Measurements from ENCODE around the gene PTPRN2.
"Not testable (repeated sequence)": the region's sequence is repeated elsewhere in the genome, so short reads cannot be mapped to it uniquely, and the experiment has no call there.

PTPRN2 gene

GRCh38 chr7:157737151-157738065 is 850.2 kb downstream of the PTPRN2 start:
- H3K9me3 Mint-ChIP-seq, result no peaks in the 10 kb centered on the region
- H3K36me3 Mint-ChIP-seq, result no peaks in the 10 kb centered on the region
- peaks cover 32% of the 10 kb centered on the region for H3K27me3 Mint-ChIP-seq
- CTCF ChIA-PET, result no interaction called here
- no peak for DNase-seq
- no peaks in the 10 kb centered on the region for H3K4me1 Mint-ChIP-seq
- no peak overlapping the region for H3K27ac Mint-ChIP-seq
- H3K4me3 Mint-ChIP-seq, result no peak overlapping the region

- CTCF ChIA-PET, result no interaction called here
- no peaks in the 10 kb centered on the region for H3K9me3 Mint-ChIP-seq
Observed at GRCh38 chr7:157736341-157736740, 851.3 kb downstream of the PTPRN2 start.

DNA sequence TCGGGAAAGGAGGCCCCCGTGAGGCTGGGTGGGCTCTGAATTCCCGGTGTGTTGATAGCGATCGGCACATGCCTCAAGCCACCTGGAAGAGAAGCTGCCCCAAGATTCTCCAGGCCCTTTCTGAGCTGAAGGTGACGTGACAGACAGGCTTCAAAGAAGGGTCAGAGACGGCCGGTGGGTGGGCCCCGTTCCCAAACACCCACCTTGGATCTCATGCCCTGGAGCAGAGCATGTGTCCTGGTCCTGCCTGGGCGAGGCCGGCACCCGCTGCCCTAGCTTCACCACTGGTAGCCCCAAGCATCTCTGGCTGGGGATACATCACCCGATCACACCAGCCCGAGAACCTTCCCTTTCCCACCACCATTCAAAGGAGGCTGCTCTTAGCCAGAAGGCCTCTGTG is 851.8 kb downstream of the PTPRN2 start:
- Mint-ChIP-seq H3K9me3 (no peaks in the 10 kb centered on the region), H3K4me1 (no peaks in the 10 kb centered on the region), H3K27ac (no peak overlapping the region), H3K4me3 (no peak overlapping the region), H3K36me3 (no peaks in the 10 kb centered on the region), H3K27me3 (peaks cover 26% of the 10 kb centered on the region)
- CTCF ChIA-PET, result interaction anchor here (0.9 kb wide), 1 partner anchor 9 kb away, joined by 3 read pairs; no protein-coding TSS in a partner anchor
- no peak for DNase-seq

More at GRCh38 chr7:157736341-157736740, 851.3 kb downstream of the PTPRN2 start:
- no peaks in the 10 kb centered on the region for H3K36me3 Mint-ChIP-seq
- H3K27ac Mint-ChIP-seq, result no peak overlapping the region
- peaks cover 23% of the 10 kb centered on the region for H3K27me3 Mint-ChIP-seq
- H3K4me3 Mint-ChIP-seq, result no peak overlapping the region
- DNase-seq, result no peak
- no peaks in the 10 kb centered on the region for H3K4me1 Mint-ChIP-seq

DNA sequence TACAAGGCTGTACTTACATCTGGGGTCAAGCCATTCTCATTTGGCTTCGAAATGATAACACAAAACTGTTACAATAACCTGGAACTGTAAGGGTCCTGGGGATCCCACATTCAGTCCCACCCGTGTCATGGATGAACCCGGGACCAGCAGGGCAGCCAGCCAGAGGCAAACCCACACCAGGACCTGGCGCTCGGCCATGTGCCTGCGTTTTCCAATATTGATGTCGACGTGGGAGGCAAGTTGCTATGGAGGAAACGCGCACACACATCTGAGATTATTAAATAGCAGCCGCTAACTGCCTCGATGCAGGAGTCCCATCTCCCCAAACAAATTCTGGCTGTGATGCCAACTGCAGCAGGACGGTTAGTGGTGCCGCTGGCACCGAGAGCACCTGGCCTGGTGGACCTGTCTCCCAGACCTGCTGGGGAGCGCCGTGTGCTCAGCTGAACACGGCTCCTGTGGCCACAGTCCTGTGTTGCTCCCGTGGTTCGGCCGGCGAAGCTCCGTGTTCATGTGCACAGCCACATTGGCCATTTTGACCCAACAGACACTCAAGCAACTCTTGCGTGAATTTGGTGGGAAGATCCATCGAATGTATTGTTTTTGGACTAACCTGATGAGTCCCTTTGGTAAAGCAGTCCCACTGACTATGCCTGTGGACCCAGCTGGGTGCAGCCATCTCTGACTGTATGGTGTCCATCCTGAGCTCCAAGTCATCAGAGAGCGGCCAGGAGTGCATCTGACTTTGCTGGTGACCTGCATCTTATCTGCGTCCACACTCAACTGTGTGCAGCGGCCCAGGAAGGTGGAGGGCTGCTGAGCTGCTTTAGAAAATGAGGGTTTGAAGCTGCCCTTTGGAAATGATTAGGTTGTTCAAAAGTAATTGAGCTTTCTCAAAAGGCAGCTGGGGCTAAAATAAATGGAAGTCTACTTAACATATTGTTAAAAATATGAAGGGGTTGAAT is 852.7 kb downstream of the PTPRN2 start:
- no peaks in the 10 kb centered on the region for H3K4me1 Mint-ChIP-seq
- no peaks in the 10 kb centered on the region for H3K9me3 Mint-ChIP-seq
- H3K27me3 Mint-ChIP-seq, result peaks cover 28% of the 10 kb centered on the region
- H3K27ac Mint-ChIP-seq, result no peak overlapping the region
- no peaks in the 10 kb centered on the region for H3K36me3 Mint-ChIP-seq
- CTCF ChIA-PET, result interaction anchor here (0.9 kb wide), 1 partner anchor 10 kb away, joined by 3 read pairs; no protein-coding TSS in a partner anchor
- DNase-seq, result no peak
- H3K4me3 Mint-ChIP-seq, result no peak overlapping the region

DNA sequence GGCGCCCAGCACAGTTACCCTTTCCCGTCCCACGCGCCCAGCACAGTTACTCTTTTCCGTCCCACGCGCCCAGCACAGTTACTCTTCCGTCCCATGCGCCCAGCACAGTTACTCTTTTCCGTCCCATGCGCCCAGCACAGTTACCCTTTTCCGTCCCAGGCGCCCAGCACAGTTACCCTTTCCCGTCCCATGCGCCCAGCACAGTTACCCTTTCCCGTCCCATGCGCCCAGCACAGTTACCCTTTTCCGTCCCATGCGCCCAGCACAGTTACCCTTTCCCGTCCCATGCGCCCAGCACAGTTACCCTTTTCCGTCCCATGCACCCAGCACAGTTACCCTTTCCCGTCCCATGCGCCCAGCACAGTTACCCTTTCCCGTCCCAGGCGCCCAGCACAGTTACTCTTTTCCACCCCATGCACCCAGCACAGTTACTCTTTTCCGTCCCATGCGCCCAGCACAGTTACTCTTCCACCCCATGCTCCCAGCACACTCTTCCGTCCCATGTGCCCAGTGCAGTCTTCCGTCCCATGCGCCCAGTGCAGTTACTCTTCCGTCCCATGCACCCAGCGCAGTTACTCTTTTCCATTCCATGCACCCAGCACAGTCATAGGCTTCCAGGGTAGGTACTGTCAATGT is 853.7 kb downstream of the PTPRN2 start:
- H3K9me3 Mint-ChIP-seq, H3K36me3 Mint-ChIP-seq, H3K27ac Mint-ChIP-seq, H3K4me1 Mint-ChIP-seq, DNase-seq, H3K4me3 Mint-ChIP-seq, CTCF ChIA-PET: not testable (repeated sequence)
- H3K27me3 Mint-ChIP-seq, result peaks cover 30% of the 10 kb centered on the region

DNA sequence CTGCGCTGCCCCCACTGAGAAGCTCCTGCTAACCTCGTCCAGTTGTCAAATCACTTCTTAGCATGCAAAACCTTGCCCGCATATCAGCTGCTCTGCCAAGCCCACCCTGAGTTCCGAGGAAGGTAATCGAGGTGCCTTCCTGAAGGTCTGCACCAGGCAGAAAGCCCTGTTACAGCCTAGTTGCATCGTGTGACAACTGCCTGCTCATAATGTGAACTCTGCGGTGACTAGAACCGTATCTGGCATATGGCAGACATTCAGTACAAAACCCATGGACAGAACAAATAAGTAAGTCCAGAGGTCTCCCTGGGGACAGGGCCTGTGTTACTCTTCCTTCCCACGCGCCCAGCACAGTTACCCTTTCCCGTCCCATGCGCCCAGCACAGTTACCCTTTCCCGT is 856.5 kb downstream of the PTPRN2 start:
- Mint-ChIP-seq H3K4me1 (no peaks in the 10 kb centered on the region), H3K27ac (no peak overlapping the region), H3K36me3 (no peaks in the 10 kb centered on the region), H3K9me3 (no peaks in the 10 kb centered on the region), H3K4me3 (no peak overlapping the region), H3K27me3 (peaks cover 28% of the 10 kb centered on the region)
- CTCF ChIA-PET, result no interaction called here
- no peak for DNase-seq

DNA sequence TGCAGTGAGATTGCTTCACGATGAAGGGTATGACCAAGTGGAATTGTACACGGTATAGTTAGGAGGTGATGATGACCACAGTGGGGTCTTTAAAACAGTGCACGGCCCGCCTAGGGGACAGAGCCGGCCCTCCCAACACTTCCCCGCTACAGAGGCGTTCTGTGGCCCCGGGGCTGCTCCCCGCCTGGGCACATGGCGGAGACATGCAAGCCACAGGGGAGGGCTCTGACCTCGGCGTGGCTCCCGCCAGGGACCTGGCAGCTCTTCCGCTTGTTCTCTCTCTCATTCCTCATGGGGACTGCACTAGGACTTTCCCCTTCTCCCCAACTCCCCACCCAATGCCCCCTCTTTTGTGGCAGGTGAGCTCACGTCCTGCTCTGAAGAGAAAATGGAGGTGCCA is 857.0 kb downstream of the PTPRN2 start:
- H3K36me3 Mint-ChIP-seq, result no peaks in the 10 kb centered on the region
- no peaks in the 10 kb centered on the region for H3K4me1 Mint-ChIP-seq
- H3K27me3 Mint-ChIP-seq, result peaks cover 28% of the 10 kb centered on the region
- no peak overlapping the region for H3K27ac Mint-ChIP-seq
- no peak overlapping the region for H3K4me3 Mint-ChIP-seq
- no peak for DNase-seq
- CTCF ChIA-PET, result no interaction called here
- no peaks in the 10 kb centered on the region for H3K9me3 Mint-ChIP-seq

DNA sequence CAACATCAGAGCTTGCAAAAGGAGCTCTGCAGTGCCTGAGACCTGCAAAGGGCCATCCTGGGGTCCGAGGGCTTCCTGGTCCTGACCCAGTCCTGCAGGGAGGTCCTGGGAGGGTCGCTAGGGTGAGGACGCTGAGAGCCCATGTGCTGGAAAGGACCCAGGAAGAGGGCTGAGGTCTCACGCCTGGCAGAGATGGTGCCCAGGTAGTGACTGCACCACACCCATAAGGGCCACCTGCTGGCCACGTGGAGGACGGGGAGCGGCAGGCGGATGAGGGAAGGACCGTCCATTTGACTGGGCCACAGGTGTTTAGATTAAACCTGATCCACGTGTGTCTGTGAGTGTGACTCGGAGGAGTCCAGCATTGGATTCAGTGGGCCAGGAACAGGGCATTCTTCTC is 858.1 kb downstream of the PTPRN2 start:
- H3K4me3 Mint-ChIP-seq, result no peak overlapping the region
- no peaks in the 10 kb centered on the region for H3K9me3 Mint-ChIP-seq
- H3K27me3 Mint-ChIP-seq, result peaks cover 28% of the 10 kb centered on the region
- no peaks in the 10 kb centered on the region for H3K4me1 Mint-ChIP-seq
- CTCF ChIA-PET, result no interaction called here
- no peak for DNase-seq
- no peaks in the 10 kb centered on the region for H3K36me3 Mint-ChIP-seq
- no peak overlapping the region for H3K27ac Mint-ChIP-seq

GRCh38 chr7:157727964-157728615 is 859.5 kb downstream of the PTPRN2 start:
- DNase-seq, result no peak
- no peaks in the 10 kb centered on the region for H3K36me3 Mint-ChIP-seq
- H3K27ac Mint-ChIP-seq, result no peak overlapping the region
- no peak overlapping the region for H3K4me3 Mint-ChIP-seq
- H3K4me1 Mint-ChIP-seq, result no peaks in the 10 kb centered on the region
- CTCF ChIA-PET, result no interaction called here
- peaks cover 34% of the 10 kb centered on the region for H3K27me3 Mint-ChIP-seq
- no peaks in the 10 kb centered on the region for H3K9me3 Mint-ChIP-seq

DNA sequence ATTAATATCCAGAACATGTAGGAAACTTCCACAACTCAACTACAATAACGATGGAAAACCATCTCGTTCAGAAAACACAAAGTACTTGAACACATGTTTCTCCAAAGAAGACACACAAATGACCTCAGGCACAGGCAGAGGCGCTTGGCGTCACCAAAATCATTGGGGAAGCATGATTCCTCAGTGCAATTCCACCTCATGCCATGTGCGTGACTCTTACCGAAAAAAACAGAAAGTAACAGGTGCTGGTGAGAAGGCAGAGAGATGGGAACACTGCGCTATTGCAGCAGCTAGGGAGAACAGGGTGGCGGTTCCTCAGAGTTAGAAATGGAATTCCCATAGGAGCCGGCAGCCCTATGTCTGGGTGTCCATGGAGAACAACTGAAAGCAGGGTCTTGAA is 860.9 kb downstream of the PTPRN2 start:
- no peaks in the 10 kb centered on the region for H3K4me1 Mint-ChIP-seq
- no peak for DNase-seq
- no peak overlapping the region for H3K27ac Mint-ChIP-seq
- H3K9me3 Mint-ChIP-seq, result no peaks in the 10 kb centered on the region
- H3K4me3 Mint-ChIP-seq, result no peak overlapping the region
- peaks cover 34% of the 10 kb centered on the region for H3K27me3 Mint-ChIP-seq
- no peaks in the 10 kb centered on the region for H3K36me3 Mint-ChIP-seq
- CTCF ChIA-PET, result no interaction called here

- DNase-seq, H3K36me3 Mint-ChIP-seq, H3K9me3 Mint-ChIP-seq, H3K4me3 Mint-ChIP-seq, CTCF ChIA-PET, H3K4me1 Mint-ChIP-seq, H3K27ac Mint-ChIP-seq: not testable (repeated sequence)
- H3K27me3 Mint-ChIP-seq, result peaks cover 39% of the 10 kb centered on the region
Observed at GRCh38 chr7:157725312-157725711, 862.3 kb downstream of the PTPRN2 start.

- Mint-ChIP-seq H3K27ac (no peak overlapping the region), H3K36me3 (no peaks in the 10 kb centered on the region), H3K4me3 (no peak overlapping the region), H3K9me3 (no peaks in the 10 kb centered on the region), H3K4me1 (no peaks in the 10 kb centered on the region), H3K27me3 (peaks cover 27% of the 10 kb centered on the region)
- DNase-seq, result no peak
- CTCF ChIA-PET, result no interaction called here
Observed at GRCh38 chr7:157723205-157723604, 864.4 kb downstream of the PTPRN2 start.

- Mint-ChIP-seq H3K36me3 (no peaks in the 10 kb centered on the region), H3K4me1 (no peaks in the 10 kb centered on the region), H3K9me3 (no peaks in the 10 kb centered on the region), H3K27ac (no peak overlapping the region), H3K4me3 (no peak overlapping the region), H3K27me3 (peaks cover 21% of the 10 kb centered on the region)
- CTCF ChIA-PET, result no interaction called here
- DNase-seq, result peak; percentile 12
Observed at GRCh38 chr7:157722137-157723060, 865.2 kb downstream of the PTPRN2 start.

Data from activated naive CD4-positive, alpha-beta T cell treated with anti-CD3 and anti-CD28 coated beads, Interleukin-2, amount 10 ng/mL, durations not matched to agents 7 days and 5 days (primary cell).